Esophagus squamous epithelium (tissue), 4 donors: ENCODE measurements around the gene ZNHIT3.

ENCODE experiments used
- POLR2A ChIP-seq, 4 donors: fragments of 450-650 bp; IDR thresholded peaks; one replicate each; pipeline ENCODE4 v1.6.1; 2017; ENCODE audit warnings: antibody characterized with exemption in 4 of 4, mild to moderate bottlenecking in 4 of 4, moderate library complexity in 3 of 4
- TF ChIP-seq, protein P1 (sequence below), 6 experiments: fragments of 450-650 bp in 4 of 6; fragments of 200-600 bp in 2 of 6; sonication (generic) in 2 of 6; IDR thresholded peaks; one replicate each; pipeline ENCODE4 v1.5.1; 2016 to 2019; ENCODE audit warnings: antibody characterized with exemption in 6 of 6, mild to moderate bottlenecking in 4 of 6, moderate library complexity in 4 of 6

DNA sequence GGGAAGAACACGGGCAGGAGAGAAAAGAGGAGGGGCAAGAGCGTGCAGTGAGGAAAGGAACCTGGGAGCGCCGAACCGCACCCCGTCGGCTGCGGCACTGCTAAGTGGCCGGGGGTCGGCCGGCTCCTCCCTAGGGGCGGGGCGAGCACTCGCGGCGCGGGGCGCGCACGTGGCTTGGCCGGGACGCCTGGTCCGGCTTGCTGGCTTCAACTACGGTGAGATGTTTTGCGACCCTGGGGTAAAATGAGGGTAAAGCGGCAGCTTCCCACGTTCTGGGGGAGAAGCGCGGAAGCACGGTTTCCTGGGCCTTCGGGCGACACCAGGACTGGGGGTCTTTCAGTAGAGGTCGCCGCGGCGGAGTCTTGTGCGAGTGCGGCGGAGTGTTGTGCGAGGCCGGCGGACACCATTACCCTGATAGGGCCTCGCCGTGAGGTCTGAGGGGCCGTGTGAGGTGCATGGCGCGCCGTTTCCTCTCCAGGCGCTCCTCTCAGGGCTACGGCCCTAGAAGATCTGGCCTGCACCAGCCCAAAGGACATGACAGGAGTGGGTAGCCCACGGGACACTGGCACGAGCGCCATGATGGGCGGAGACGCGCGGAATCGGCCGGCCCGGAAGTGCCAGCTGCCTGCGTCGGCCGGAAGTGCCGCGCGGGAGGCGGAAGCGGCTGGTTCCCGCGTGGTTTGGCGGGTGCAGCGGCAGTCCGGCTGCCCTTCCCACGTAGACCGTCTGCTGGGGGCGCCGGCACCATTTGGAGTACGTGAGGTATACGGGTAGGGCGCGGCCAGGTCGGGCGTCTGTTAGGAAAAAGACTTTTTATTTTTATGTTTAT, 48.6 kb downstream of the ZNHIT3 start, which contains the start of the genes MYO19 and PIGW:
- peak in 3 of 4 donors; percentile 65 to 90 (median 75) for TF ChIP-seq POLR2A (IDR thresholded peaks at IDR 0.05)
- TF ChIP-seq, protein P1, sequence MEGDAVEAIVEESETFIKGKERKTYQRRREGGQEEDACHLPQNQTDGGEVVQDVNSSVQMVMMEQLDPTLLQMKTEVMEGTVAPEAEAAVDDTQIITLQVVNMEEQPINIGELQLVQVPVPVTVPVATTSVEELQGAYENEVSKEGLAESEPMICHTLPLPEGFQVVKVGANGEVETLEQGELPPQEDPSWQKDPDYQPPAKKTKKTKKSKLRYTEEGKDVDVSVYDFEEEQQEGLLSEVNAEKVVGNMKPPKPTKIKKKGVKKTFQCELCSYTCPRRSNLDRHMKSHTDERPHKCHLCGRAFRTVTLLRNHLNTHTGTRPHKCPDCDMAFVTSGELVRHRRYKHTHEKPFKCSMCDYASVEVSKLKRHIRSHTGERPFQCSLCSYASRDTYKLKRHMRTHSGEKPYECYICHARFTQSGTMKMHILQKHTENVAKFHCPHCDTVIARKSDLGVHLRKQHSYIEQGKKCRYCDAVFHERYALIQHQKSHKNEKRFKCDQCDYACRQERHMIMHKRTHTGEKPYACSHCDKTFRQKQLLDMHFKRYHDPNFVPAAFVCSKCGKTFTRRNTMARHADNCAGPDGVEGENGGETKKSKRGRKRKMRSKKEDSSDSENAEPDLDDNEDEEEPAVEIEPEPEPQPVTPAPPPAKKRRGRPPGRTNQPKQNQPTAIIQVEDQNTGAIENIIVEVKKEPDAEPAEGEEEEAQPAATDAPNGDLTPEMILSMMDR (IDR thresholded peaks at IDR 0.05) = peak in 1 of 6 experiments; percentile 16
